SW 1271 (cell line): Measurements from ENCODE around the gene IMPA2.
A peak's percentile ranks its signal among the peaks of the same experiment; 100 is the strongest.
"Not testable (repeated sequence)": the region's sequence is repeated elsewhere in the genome, so short reads cannot be mapped to it uniquely, and the experiment has no call there.

Experiments
- DNase-seq, 2 experiments: peaks; one replicate each; lab custom pipeline; 2025; lab: John Stamatoyannopoulos, UW

IMPA2 gene

GRCh38 chr18:11962597-11962996 lies 18.7 kb upstream of the IMPA2 start:
- no peak for DNase-seq

GRCh38 chr18:11963991-11964484 lies 17.3 kb upstream of the IMPA2 start:
- DNase-seq: no peak

GRCh38 chr18:11969904-11970835 lies 11.1 kb upstream of the IMPA2 start:
- no peak for DNase-seq

- DNase-seq: not testable (repeated sequence)
These were observed 10.5 kb upstream of the IMPA2 start for GRCh38 chr18:11970836-11971226.

- no peak for DNase-seq
These were observed 8.7 kb upstream of the IMPA2 start for GRCh38 chr18:11972371-11973174.

- no peak for DNase-seq
These were observed 6.5 kb upstream of the IMPA2 start for GRCh38 chr18:11974741-11975325.

- DNase-seq: no peak
These were observed 5.6 kb upstream of the IMPA2 start for GRCh38 chr18:11975723-11976122.

- no peak for DNase-seq
These were observed 4.8 kb upstream of the IMPA2 start for GRCh38 chr18:11976315-11977152.

GRCh38 chr18:11977153-11977466 lies 4.2 kb upstream of the IMPA2 start:
- no peak for DNase-seq

GRCh38 chr18:11978956-11979355 lies 2.4 kb upstream of the IMPA2 start:
- no peak for DNase-seq

GRCh38 chr18:11980163-11980493 lies 1.2 kb upstream of the IMPA2 start:
- DNase-seq: no peak

- DNase-seq: peak; percentile 85 to 92
These were observed 664 bp upstream of the IMPA2 start for GRCh38 chr18:11980494-11981191.

GRCh38 chr18:11981543-11982366 lies 448 bp downstream of the IMPA2 start:
- DNase-seq: peak in 1 of 2 experiments; percentile 22

GRCh38 chr18:11982981-11983380 lies 1.7 kb downstream of the IMPA2 start:
- DNase-seq: no peak

- DNase-seq: no peak
These were observed 2.3 kb downstream of the IMPA2 start for GRCh38 chr18:11983592-11983991.

- DNase-seq: no peak
These were observed 2.8 kb downstream of the IMPA2 start for GRCh38 chr18:11984091-11984490.

- DNase-seq: no peak
These were observed 4.3 kb downstream of the IMPA2 start for GRCh38 chr18:11985586-11985985.

- DNase-seq: no peak
These were observed 4.8 kb downstream of the IMPA2 start for GRCh38 chr18:11986061-11986460.

GRCh38 chr18:11987527-11987926 lies 6.2 kb downstream of the IMPA2 start:
- DNase-seq: no peak

- no peak for DNase-seq
These were observed 7.9 kb downstream of the IMPA2 start for GRCh38 chr18:11989174-11989573.
